Adipose tissue (tissue), 3 donors: ENCODE measurements around the gene C7orf33. TPM values are rescaled to one million over a fixed set of nuclear protein-coding genes. Genes with fewer than 3 reads are reported as not detected.

ENCODE experiments used
- polyA plus RNA-seq, 3 donors: library from polyadenylated mRNA; stranded (reverse); fragments of 200-250 nt; gene quantifications; one replicate each; pipeline ENCODE4 v1.2.3, GENCODE V29; 2013
- donor health status: healthy with polysubstance abuse.
- donor health status: Bipolar disorder and iron deficiency.
- donor health status: healthy.

Gene C7orf33
- polyA plus RNA-seq, 3 donors = not detected

Other genes starting within 250 kb of the C7orf33 start
- gene CUL1, start 108.1 kb downstream of the C7orf33 start, polyA plus RNA-seq = 10 to 100 TPM; 14.1 to 37.3 (median 30.4) TPM